NCI-H187 (cell line): ENCODE data around the gene C20orf96.
"Not testable (repeated sequence)": the region's sequence is repeated elsewhere in the genome, so short reads cannot be mapped to it uniquely, and the experiment has no call there.

ENCODE experiments used
- DNase-seq, 2 experiments: peaks; one replicate each; lab custom pipeline; 2025; lab: John Stamatoyannopoulos, UW

The C20orf96 gene

GRCh38 chr20:237489-237888 is 53.1 kb downstream of the C20orf96 start:
- no peak for DNase-seq

GRCh38 chr20:235891-236290 is 54.7 kb downstream of the C20orf96 start:
- DNase-seq: no peak

GRCh38 chr20:227439-228105 is 63.0 kb downstream of the C20orf96 start:
- DNase-seq: no peak

- no peak for DNase-seq
These were observed 63.6 kb downstream of the C20orf96 start, which contains the start of gene DEFB129 for GRCh38 chr20:226958-227357. TSS of gene DEFB129 (plus strand) at chr20:227258. CDS start at chr20:227289, 31 bp downstream.

DNA sequence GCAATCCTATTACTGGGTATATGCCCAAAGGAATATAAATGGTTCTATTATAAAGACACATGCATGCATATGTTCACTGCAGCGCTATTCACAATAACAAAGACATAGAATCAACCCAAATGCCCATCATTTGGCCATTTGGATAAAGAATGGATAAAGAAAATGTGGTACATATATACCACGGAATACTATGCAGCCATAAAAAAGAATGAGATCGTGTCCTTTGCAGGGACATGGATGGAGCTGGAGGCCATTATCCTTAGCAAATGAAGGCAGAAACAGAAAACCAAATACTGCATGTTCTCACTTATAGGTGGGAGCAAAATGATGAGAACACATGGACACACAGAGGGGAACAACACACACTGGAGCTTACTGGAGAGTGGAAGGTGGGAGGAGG is 64.7 kb downstream of the C20orf96 start:
- not testable (repeated sequence) for DNase-seq

DNA sequence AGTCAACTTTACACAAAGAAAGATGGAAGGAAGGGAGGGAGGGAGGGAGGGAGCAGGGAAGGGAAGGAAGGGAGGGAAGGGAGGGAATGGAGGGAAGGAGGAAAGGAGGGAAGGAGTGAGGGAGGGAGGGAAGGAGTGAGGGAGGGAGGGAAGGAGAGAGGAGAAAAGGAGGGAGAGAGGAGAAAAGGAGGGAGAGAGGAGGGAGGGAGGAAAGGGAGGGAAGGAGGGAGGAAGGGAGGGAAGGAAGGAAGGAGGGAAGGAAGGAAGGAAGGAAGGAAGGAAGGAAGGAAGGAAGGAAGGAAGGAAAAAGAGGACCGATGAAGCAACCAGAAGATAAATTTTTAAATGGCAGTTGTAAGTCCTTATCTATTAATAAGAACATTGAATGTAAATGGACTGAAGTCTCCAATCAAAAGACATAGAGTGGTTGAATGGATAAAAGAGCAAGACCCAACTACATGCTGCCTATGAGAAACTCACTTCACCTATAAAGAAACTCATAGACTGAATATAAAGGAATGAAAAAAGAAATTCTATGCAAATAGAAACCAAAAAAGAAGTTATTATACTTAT is 69.2 kb downstream of the C20orf96 start:
- no peak for DNase-seq
